SIG-M5 treated with dmso at 0.1 percent for 504 hours (cell line): ENCODE data around the gene DCAF5.
"Not testable (repeated sequence)": the region's sequence is repeated elsewhere in the genome, so short reads cannot be mapped to it uniquely, and the experiment has no call there.

Experiments used
- DNase-seq: peaks from one replicate; lab custom pipeline; 2025; ENCODE audit not compliant: unreplicated experiment; lab: John Stamatoyannopoulos, UW

Gene DCAF5, protein sequence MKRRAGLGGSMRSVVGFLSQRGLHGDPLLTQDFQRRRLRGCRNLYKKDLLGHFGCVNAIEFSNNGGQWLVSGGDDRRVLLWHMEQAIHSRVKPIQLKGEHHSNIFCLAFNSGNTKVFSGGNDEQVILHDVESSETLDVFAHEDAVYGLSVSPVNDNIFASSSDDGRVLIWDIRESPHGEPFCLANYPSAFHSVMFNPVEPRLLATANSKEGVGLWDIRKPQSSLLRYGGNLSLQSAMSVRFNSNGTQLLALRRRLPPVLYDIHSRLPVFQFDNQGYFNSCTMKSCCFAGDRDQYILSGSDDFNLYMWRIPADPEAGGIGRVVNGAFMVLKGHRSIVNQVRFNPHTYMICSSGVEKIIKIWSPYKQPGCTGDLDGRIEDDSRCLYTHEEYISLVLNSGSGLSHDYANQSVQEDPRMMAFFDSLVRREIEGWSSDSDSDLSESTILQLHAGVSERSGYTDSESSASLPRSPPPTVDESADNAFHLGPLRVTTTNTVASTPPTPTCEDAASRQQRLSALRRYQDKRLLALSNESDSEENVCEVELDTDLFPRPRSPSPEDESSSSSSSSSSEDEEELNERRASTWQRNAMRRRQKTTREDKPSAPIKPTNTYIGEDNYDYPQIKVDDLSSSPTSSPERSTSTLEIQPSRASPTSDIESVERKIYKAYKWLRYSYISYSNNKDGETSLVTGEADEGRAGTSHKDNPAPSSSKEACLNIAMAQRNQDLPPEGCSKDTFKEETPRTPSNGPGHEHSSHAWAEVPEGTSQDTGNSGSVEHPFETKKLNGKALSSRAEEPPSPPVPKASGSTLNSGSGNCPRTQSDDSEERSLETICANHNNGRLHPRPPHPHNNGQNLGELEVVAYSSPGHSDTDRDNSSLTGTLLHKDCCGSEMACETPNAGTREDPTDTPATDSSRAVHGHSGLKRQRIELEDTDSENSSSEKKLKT

DNA sequence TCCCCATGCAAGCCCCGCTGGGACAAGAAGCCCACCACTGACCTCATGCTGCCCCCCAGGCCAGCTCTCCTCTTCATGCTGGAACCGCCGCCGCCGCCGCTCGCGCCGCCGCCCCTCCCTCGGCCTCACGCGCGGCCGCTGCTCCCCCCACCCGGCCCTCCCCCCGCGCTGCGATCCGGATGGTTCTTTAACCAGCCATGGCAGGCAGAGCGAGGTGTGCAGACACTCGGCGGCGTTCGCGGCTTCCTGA lies at the start of gene DCAF5:
DCAF5 (minus strand) TSS at position 218 of the 250 bp plus-strand sequence; CDS start at position 77, 141 bp downstream.
- peak; percentile 95 for DNase-seq

DNA sequence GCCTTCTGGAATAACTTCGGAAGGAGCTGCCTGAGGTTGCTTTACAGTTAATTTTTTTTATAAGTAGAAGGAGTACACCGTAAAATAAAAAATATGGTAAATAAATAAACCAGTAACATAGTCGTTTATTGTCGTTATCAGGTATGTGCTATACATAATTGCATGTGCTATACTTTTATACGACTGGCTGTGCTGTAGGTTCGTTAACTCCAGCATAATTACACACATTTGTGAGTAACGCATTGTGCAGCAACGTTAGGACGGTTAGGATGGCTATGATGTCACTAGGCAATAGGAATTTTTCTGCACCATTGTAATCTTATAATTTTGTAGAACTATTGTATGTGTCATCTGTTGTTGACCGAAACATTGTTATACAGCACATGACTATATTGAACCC lies 46.9 kb upstream of the DCAF5 start:
- no peak for DNase-seq

DNA sequence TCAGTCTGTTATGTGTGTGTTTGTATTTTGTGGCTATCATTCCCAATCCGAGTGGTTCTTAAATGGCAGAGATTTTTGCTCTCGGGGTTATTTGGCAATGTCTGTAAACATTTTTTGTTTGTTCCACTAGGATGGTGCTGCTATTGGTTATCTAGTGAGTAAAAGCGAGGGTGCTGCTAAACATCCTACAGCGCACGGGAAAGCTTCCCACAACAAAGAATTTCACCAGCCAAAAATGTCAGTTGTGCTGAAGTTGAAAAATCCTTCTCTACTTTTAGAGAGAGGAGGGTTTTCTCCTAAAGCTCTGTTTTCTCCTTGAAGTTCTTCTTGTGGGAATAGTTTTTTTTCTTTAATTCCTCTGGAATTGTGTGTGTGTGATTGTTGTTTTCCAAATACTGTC lies 40.8 kb upstream of the DCAF5 start:
- no peak for DNase-seq

DNA sequence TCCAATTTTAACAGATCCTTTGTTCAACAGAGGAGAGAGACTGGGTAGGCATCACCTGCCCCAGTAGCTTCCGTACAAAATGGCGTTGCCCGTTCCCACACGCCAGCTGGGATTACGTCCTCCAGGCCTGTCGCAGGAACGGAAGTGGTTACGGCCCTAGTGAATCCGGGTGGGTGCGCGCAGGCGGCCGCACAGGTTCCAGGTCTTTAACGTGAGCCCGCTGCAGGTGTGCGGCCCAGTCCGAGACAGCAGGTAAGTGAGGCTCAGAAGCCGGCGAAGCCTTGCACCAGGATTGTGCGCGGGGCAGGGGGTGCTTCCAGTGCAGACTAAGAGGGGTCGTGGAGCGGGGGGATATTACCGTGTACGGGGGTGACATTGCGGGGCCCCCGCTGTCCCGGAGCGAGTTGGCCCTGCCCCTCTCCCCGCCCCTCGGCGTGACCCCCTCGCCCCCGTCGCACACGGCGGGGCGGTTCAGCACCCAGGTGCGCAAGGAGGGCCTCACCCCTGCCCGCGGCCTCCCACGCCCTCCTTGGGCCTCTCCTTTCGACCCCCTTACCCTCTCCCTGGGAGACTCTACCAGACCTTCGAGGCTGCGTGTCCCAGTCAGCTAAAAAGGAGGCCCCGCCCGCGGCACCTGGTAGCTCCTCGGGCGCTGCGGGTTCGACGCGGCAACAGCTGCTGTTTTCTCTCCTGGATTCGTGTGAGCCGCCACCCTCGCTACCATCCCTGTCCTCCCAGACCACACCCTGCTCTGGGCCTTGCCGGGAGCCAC lies 38.6 kb upstream of the DCAF5 start, which contains the start of gene EXD2:
EXD2 (plus strand) TSS at position 159 of the 772 bp plus-strand sequence. CDS start 17,973 bp downstream, outside the sequence.
- peak; percentile 86 for DNase-seq

DNA sequence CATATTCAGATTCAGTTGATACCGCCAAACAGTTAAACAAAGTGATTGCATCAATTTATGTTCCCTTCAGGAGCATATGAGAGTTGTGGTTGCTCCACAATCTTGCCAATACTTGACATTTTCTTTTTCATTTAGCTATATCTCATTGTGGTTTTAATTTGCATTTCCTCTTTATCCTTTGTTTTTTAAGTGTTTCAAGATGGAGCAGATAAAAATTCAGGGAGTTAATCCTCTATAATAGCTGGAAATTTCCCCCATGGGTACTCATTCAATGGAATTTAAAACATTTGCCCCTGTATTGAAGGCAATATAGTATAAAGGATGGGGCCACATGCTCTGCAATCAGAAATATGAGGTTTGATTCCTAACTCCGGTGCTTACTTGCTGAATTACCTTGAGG lies 37.3 kb upstream of the DCAF5 start:
- DNase-seq: no peak

DNA sequence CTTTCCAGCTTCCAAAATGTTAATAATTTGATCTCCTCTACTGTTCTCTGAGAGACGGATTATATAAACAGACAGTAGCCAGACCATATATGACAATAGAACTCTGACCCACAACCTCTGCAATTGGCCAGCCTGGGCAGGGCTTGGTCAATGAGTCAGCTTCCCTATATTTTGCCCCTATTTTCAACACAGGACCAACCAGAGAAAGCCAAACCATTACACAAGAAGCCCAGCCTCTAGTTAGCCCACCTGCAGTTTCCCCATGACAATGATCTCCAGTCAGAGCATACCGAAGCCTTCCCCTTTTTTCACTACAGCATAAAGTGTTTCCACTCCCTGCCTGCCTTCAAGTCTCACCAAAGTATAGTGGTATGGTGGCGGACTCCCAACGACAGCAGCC lies 30.8 kb upstream of the DCAF5 start:
- peak; percentile 86 for DNase-seq

DNA sequence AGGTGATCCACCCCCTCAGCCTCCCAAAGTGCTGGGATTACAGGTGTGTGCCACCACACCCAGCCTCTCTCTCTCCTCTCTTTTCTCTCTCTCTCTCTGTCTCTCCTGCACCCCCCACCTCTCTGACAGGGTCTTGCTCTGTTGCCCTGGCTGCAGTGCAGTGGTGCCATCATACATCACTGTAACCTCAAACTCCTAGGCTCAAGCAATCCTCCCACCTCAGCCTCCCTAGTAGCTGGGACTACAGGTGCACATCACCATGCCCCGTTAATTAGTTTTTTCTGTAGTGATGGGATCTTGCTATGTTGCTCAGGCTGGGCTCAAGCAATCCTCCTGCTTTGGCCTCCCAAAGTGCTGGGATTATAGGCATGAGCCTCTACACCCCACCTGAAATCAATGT lies 29.7 kb upstream of the DCAF5 start:
- DNase-seq: not testable (repeated sequence)

DNA sequence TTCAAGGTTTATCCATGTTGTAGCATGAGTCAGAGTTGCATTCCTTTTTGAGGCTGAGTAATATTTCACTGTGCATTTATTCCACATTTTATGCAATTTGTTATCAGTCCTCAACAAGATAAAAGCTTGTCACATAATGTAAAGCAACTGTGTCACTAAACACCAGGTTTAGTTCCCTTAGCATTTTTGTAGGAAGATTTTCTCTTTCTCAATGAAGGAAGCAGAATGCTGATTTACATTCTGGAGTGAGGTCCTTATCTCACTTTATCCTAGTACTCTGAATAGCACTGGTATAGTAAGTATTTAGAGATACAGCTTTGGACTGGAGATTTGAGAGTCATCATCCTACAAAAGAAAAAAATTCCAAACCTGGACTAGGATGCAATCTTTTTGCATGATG lies 28.6 kb upstream of the DCAF5 start:
- DNase-seq: no peak

DNA sequence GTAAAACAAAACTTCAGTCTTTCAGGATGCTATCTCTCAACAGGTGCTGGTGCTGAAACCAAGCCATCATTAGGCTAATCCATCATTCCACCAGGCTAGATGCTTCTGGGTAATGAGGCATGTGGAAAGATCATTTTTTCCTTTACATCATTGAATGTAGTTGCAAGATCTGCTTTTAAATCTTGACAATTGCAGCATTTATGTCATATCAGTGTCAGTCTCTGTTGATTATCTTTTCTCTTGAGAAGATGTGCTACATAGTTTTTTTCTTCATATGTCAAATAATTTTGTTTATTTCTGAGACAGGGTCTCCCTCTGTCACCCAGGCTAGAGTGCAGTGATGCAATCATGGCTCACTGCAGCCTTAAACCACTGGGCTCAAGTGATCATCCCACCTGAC lies 22.2 kb upstream of the DCAF5 start:
- DNase-seq: no peak

DNA sequence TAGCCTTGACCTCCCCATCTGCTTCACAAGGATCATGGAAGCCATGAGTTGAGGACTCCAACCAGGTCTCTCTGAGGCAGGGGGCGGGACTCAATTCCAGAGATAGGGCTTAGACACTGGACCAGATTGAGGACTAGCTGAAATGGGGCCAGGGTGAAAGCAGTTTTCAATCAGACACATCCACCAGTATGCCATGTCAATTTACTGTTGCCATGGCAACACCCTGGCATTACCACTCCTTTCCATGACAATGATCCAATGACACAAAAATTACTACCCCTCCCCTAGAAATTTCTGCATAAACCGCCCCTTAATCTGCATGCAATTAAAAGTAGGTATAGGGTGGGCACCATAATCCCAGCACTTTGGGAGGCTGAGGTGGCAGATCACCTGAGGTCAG lies 18.6 kb upstream of the DCAF5 start:
- no peak for DNase-seq

DNA sequence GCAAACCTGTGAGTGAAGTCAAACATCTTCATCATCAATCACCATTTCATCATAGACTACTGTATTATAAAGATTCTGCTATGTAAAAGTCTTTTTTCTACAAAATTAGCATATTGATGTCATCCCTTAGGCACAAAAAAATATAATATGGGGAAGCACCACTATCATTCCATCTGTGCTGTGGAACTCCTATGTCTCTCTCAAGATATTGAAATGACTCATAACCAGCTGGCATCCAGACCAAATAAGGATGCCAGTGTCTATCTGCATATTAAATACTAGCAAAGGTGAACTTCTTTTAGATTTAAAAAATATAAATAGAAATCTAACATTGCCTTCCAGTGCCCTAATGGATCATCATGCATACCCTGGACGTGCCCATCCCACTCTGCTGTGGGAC lies 17.9 kb upstream of the DCAF5 start:
- no peak for DNase-seq

DNA sequence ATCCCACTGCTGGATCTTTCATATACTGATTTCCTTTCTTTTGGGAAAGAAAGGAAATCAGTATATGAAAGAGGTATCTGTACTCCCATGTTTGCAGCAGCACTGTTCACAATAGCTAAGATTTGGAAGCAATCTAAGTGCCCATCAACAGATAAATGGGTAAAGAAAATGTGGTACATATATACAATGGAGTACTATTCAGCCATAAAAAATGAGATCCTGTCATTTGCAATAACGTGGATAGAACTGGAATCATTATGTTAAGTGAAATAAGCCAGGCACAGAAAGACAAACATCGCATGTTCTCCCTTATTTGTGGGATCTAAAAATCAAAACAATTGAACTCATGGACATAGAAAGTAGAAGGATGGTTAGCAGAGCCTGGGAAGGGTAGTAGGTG lies 12.9 kb upstream of the DCAF5 start:
- DNase-seq: not testable (repeated sequence)

DNA sequence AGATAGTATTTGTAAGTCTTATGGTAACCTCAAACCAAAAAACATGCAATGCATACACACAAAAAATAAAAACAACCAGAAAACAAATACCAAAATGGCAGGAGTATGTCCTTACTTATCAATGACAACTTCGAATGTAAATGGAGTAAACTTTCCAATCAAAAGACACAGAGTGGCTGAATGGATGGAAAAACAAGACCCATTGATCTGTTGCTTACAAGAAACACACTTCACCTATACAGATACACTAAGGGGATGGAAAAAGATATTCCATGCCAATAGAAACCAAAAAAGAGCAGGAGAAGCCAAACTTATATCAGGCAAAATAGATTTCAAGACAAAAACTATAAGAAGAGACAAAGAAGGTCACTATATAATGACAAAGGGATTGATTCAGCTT lies 8.7 kb upstream of the DCAF5 start:
- DNase-seq: no peak

DNA sequence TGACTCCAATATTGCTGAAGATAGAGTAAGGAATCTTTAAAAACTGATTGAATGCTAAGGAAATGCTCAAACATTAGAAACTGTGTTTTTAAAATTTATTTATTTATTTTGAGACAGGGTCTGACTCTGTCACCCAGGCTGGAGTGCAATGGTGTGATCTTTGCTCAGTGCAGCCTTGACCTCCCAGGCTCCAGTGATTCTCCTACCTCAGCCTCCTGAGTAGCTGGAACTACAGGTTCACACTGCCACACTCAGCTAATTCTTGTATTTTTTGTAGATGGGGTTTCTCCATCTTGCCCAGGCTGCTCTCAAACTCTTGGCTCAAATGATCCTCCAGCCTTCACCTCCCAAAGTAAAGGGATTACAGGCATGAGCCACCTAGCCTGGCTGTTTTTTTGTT lies 3.3 kb upstream of the DCAF5 start:
- DNase-seq: no peak

DNA sequence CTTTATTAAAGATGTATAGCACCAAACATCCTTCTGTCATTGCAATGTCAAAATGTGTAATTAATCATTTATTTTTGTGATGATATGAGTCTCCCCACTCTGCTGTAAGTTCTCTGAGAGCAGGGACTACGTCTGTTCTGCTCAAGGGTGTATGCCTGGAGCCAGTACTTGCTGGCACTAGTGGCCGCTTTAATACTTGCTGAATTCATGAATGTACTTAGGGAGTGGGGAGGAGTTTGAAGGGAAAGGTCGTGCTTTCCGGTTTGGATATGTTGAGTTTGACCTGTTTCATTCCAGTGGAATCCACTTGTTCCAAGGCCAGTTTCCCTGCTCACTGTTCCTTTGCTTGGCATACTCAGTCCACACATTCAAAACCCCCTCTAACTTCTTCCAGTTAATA lies 1.9 kb upstream of the DCAF5 start:
- DNase-seq: peak; percentile 54

DNA sequence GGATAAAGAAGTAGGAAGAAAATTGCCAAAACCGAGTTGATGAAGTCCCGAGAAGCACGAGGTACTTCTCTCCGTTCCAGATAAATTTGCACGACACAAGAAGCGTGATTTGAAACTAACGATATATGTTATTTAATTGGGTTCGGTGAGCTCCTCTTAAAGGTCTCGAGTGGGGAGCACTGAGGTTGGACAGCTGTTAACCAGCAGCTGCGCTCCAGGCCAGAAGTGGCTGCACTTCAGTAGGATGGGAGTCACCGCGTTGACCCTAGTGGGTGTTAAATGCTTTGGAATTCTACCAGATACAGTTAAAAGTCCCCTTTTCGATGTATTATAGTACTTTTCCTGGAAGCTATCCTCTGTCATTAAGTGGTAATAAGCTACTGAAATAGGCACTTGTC lies 953 bp upstream of the DCAF5 start:
- DNase-seq: no peak

DNA sequence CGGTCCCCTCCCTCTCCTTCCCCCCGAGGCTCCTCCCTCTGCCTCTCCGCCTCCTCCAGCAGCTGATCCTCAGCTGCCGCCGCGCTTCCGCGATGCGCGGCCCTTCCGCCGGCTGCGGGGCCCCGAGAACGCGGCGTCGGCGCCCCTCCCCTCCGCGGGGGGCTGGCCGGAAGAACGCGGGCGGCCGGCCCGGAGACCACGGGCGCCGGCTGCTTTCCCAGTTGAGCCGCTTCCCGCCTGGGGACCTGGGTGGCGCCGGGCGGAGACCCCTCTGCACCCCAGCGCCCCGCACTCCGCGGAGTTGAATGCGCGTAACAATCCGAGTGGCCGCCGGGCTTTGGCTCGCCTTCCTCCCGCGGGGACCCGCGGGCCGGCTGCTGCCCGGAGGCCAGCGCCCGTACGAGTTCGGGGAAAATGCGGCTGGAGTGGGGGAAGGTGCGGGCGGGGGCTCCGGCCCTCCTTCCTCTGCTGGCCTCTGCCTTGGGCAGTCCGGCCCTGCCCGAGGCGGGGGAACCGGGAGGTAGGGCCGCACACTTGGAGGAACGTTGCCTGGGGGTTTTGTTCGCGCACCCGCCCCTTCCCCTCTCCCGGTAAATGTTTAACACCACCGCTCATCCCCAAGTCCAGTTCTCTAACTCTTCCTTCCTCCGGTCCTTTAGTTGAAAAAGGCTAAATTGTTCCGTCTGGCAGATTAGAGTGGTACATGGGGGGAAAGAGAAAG lies 393 bp upstream of the DCAF5 start:
- no peak for DNase-seq

DNA sequence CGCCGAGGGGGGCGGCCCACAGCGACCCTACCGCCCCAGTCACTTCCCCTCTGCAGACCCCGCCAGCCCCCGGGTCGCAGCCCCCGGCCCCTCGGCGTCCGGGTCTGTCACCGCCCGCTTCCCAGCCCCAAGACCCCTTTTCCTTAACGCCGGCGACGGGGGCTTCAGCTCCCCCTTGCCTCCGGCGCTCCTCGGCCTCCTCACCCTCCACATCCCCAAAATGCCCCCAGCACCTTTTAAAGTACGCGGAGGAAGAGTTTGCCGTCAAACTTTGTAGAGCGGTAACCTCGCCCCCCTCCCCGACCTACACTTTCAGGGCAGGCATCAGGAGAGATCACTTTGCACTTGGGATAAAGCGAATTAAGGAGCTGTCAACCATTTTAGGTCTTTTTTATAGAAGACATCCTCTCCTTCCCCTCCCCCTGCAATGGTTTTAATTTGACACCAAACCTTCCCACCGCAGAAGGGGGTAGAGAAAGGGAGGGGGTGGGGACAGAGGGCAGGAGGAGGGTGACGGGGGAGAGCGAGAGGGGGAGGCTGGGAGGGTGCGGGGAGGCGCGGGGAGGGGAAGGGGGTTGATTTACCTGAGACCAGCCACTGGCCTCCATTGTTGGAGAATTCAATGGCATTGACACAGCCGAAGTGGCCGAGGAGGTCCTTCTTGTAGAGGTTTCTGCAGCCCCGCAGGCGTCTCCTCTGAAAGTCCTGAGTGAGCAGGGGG lies 578 bp downstream of the DCAF5 start:
- peak; percentile 28 for DNase-seq

DNA sequence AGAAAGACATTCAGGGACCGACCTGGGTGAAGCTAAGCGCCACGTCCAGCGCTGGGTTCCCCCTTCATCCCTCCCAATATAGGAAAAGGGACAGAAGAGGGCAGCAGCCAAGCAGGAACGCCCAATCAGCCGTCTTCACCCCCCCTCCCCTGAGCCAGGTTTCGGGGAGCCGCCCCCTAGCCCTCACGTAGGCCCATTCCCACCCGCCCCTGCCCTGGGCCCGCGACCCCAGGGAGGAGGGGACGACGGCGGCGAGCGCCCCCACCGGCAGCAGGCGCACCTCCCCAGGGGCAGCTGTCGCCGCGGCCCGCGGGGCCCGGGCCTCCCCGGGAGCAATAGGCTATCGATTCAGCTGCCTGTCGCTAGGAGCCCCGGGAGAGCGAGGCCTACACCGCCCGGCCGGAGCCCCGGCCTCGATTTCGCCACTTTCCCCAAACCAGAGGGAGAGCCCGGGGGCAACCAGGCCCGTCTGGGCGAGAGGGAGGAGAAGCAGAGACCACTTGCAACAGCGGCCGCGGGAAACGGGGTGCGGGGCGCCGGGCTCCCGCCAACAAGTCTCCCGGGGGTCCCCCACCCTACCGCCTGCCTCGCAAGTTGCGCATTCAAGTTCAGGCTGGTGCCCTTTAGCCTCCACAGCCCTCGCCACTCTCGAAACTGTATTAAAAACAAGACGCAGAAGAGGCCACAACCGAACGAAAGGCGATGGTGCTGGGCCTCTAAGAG lies 1.3 kb downstream of the DCAF5 start:
- peak; percentile 71 for DNase-seq
